Measurements from ENCODE around the gene GPC6. TPM values are rescaled to one million over a fixed set of nuclear protein-coding genes. Genes with fewer than 3 reads are reported as not detected.

GPC6 gene
- not detected in 2 replicates for total RNA-seq

GRCh38 chr13:93226623-93227279 lies at the start of gene GPC6:
GPC6 (plus strand) TSS chr13:93226807.
- ChIA-PET CTCF (no interaction called here), POLR2A (no interaction called here)
- Mint-ChIP-seq H3K4me1 (no peaks in the 10 kb centered on the region), H3K36me3 (ENCODE audit: low read depth) (no peaks in the 10 kb centered on the region), H3K9me3 (no peaks in the 10 kb centered on the region), H3K27me3 (peaks cover 22% of the 10 kb centered on the region), H3K27ac (no peak within 1 kb of the TSS), H3K4me3 (no peak within 1 kb of the TSS)
- ATAC-seq (ENCODE audit: low read depth): no peak
- DNase-seq: no peak
- intact Hi-C loops (cut with micrococcal nuclease): no loop called here
- no peak for TF ChIP-seq CTCF (IDR thresholded peaks at IDR 0.05)

DNA sequence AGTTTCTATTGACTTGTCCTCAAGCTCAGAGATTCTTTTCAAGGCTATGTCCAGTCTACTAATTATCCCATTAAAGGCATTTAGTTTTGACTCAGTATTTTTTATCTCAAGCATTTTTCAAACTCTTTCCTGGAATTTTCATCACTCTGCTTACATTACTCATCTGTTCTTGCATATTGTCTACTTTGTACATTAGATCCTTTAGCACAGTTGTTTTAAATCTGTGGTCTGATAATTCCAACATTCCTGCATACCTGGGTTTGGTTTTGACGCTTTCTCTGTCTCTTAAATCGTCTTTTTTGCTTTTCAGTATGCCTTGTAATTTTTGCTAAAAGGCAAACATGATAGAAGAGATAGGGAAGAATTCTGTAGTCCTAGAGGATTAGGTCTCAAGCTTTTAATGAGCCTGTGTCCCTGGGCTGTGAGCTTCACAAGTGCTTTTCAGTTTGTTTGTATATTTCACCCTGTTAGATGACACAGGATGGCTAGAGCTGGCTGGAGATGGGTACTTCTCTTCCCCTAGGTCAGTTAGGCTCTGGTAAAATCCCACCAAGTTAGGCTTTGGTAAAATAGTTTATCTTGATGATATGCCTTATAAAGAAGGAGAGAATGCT lies 46.1 kb upstream of the GPC6 start:
- no peak overlapping the region for H3K4me3 Mint-ChIP-seq
- no peak overlapping the region for H3K27ac Mint-ChIP-seq
- H3K4me1 Mint-ChIP-seq: no peaks in the 10 kb centered on the region

DNA sequence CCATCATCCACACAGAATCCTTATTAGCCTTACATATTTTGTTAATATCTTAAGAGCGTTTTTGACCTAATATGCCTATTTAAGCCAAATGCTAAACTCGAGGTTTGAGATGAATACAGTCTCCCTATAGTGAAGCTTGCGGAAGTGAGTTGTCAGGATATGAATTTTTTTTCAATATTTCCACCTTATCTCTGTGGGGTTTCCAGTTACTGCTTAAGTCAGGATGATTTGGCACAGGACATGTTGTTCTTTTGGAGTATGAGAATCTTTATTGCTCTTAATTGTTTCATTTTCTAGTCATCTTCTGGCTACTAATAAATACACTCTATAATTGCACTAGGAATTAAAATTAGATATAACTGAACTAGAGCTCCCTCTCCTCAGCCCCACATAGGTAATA lies 44.2 kb upstream of the GPC6 start:
- H3K4me1 Mint-ChIP-seq: no peaks in the 10 kb centered on the region
- DNase-seq (no peak), ATAC-seq (ENCODE audit: low read depth) (no peak)
- no peaks in the 10 kb centered on the region for H3K36me3 Mint-ChIP-seq (ENCODE audit: low read depth)
- intact Hi-C loops (cut with micrococcal nuclease): no loop called here
- TF ChIP-seq CTCF (IDR thresholded peaks at IDR 0.05): no peak
- CTCF ChIA-PET: no interaction called here
- no peak overlapping the region for H3K27ac Mint-ChIP-seq
- H3K27me3 Mint-ChIP-seq: no peaks in the 10 kb centered on the region
- peaks cover 2% of the 10 kb centered on the region for H3K9me3 Mint-ChIP-seq
- H3K4me3 Mint-ChIP-seq: no peak overlapping the region
- POLR2A ChIA-PET: no interaction called here

More for the DNA sequence above, 46.1 kb upstream of the GPC6 start:
- no peaks in the 10 kb centered on the region for H3K27me3 Mint-ChIP-seq
- no peak for TF ChIP-seq CTCF (IDR thresholded peaks at IDR 0.05)
- DNase-seq (no peak), ATAC-seq (ENCODE audit: low read depth) (no peak)
- CTCF ChIA-PET: no interaction called here
- POLR2A ChIA-PET: no interaction called here
- H3K36me3 Mint-ChIP-seq (ENCODE audit: low read depth): no peaks in the 10 kb centered on the region
- H3K9me3 Mint-ChIP-seq: peaks cover 5% of the 10 kb centered on the region
- intact Hi-C loops (cut with micrococcal nuclease): no loop called here

- H3K27me3 Mint-ChIP-seq: no peaks in the 10 kb centered on the region
- H3K4me3 Mint-ChIP-seq: no peak overlapping the region
- H3K4me1 Mint-ChIP-seq: no peaks in the 10 kb centered on the region
- intact Hi-C loops (cut with micrococcal nuclease): no loop called here
- no peak for TF ChIP-seq CTCF (IDR thresholded peaks at IDR 0.05)
- no peak for DNase-seq
- H3K9me3 Mint-ChIP-seq: peaks cover 4% of the 10 kb centered on the region
- ATAC-seq (ENCODE audit: low read depth): no peak
- CTCF ChIA-PET: no interaction called here
- no peaks in the 10 kb centered on the region for H3K36me3 Mint-ChIP-seq (ENCODE audit: low read depth)
- no peak overlapping the region for H3K27ac Mint-ChIP-seq
- POLR2A ChIA-PET: no interaction called here
These were observed 43.3 kb upstream of the GPC6 start for GRCh38 chr13:93183302-93183701.

DNA sequence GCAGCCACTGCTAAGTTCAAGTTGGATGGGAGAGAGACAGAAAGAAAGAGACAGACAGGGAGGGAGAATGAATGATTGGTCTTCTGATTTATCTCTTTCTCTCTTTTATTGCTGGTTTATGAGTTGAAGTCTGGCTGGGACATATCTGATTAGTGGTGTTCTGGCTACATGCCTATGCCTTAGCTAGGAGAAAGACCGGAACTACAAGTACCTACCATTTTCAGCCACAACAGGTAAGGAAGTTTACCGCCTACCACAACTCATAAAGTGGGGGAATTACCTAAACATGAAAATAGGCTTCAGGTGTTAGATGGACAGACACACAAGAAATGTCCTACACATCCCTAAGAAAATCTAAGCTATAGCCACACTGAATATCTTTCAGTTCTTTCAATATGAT lies 36.6 kb upstream of the GPC6 start:
- Mint-ChIP-seq H3K27me3 (no peaks in the 10 kb centered on the region), H3K27ac (no peak overlapping the region), H3K4me3 (no peak overlapping the region), H3K36me3 (ENCODE audit: low read depth) (no peaks in the 10 kb centered on the region), H3K9me3 (peaks cover 11% of the 10 kb centered on the region), H3K4me1 (no peaks in the 10 kb centered on the region)
- no peak for DNase-seq
- POLR2A ChIA-PET: no interaction called here
- TF ChIP-seq CTCF (IDR thresholded peaks at IDR 0.05): no peak
- intact Hi-C loops (cut with micrococcal nuclease): no loop called here
- CTCF ChIA-PET: no interaction called here
- no peak for ATAC-seq (ENCODE audit: low read depth)
